ENCODE data around the gene DLG1.
"Not testable (repeated sequence)": the region's sequence is repeated elsewhere in the genome, so short reads cannot be mapped to it uniquely, and the experiment has no call there.

Gene DLG1

GRCh38 chr3:197103766-197104165 is 194.6 kb downstream of the DLG1 start:
- DNase-seq (ENCODE audit: low read depth in 2 of 2) = no peak

GRCh38 chr3:197093871-197094270 is 204.5 kb downstream of the DLG1 start:
- DNase-seq (ENCODE audit: low read depth in 2 of 2) = no peak

GRCh38 chr3:197088370-197088769 is 210.0 kb downstream of the DLG1 start:
- no peak for DNase-seq (ENCODE audit: low read depth in 2 of 2)

GRCh38 chr3:197085137-197085536 is 213.3 kb downstream of the DLG1 start:
- DNase-seq (ENCODE audit: low read depth in 2 of 2) = no peak

DNA sequence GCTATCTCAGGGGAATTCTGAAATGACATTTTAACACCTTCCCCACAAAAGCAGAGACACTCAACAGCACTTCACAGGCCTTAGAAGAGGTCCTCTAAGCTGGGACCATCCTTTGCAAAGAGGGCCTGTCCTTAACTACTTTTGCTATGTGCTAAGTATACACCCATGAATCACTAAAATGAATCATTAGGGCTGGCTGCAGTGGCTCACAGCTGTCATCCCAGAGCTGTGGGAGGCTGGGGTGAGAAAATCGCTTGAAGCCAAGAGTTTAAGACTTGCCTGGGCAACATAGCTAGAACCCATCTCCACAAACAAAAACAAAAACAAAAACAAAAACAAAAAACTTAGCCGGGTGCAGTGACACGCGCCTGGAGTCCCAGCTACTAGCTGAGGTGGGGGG is 214.9 kb downstream of the DLG1 start:
- peak; percentile 9 to 15 for DNase-seq (ENCODE audit: low read depth in 2 of 2)

DNA sequence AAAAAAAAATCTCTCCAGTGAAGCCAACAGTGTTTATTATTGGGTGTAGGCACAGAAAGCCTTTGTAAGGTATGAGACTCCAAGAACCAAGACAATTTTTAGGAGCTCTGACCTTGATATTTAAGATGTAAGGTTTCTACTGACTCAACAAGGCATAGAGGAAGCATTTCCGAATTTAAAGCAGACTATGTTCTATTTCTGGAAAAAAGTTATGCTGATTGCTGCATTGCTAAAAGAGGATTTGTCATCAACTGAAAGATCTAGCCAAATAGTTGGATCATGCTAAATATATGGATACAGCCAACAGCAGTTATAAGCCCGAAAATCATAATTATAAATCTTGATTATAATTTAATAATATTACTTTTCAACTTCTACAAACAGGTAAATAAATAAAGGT is 215.5 kb downstream of the DLG1 start:
- DNase-seq (ENCODE audit: low read depth in 2 of 2) = no peak

GRCh38 chr3:197080344-197080743 is 218.1 kb downstream of the DLG1 start:
- DNase-seq (ENCODE audit: low read depth in 2 of 2) = no peak

- no peak for DNase-seq (ENCODE audit: low read depth in 2 of 2)
These were observed 222.0 kb downstream of the DLG1 start for GRCh38 chr3:197076415-197076814.

DNA sequence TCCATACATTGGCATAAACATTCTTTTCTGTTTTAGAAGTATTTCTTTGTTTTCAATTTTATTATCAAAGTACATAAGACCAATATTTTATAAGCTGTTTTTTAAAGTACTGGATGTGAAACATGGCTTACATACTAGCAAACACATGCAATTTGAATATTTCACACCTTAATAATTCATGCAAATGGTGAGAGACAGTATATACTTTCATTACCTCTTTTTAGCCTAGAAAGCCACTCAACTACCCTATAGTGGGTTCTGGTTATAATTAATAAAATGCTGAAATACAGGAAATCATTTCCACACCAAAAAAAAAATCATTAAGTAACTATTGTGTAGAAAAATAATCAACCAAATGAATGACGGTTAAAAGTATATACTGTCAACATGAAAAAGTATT is 230.3 kb downstream of the DLG1 start:
- no peak for DNase-seq (ENCODE audit: low read depth in 2 of 2)

GRCh38 chr3:197064771-197065170 is 233.6 kb downstream of the DLG1 start:
- DNase-seq (ENCODE audit: low read depth in 2 of 2) = no peak

- DNase-seq (ENCODE audit: low read depth in 2 of 2) = no peak
These were observed 236.0 kb downstream of the DLG1 start for GRCh38 chr3:197062446-197062845.

GRCh38 chr3:197051637-197052036 is 246.8 kb downstream of the DLG1 start:
- DNase-seq (ENCODE audit: low read depth in 2 of 2) = not testable (repeated sequence)

DNA sequence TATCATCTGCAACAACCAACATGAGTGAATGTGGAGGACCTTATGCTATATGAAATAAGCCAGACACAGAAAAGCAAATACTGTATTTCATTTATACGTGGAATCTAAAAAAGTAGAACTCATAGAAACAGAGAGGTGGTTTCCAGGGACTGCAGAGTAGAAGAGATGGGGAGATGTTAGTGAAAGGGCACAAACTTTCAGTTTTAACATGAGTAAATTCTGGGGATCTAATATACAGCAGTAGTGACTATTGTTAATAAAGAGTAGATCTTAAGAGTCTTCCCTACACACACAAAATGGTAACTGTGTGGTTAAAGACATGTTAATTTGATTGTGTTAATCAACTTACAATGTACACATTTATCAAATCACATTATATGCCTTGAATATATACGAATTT is 247.9 kb downstream of the DLG1 start:
- no peak for DNase-seq (ENCODE audit: low read depth in 2 of 2)

- DNase-seq (ENCODE audit: low read depth in 2 of 2) = no peak
These were observed 255.9 kb downstream of the DLG1 start for GRCh38 chr3:197042539-197042938.

DNA sequence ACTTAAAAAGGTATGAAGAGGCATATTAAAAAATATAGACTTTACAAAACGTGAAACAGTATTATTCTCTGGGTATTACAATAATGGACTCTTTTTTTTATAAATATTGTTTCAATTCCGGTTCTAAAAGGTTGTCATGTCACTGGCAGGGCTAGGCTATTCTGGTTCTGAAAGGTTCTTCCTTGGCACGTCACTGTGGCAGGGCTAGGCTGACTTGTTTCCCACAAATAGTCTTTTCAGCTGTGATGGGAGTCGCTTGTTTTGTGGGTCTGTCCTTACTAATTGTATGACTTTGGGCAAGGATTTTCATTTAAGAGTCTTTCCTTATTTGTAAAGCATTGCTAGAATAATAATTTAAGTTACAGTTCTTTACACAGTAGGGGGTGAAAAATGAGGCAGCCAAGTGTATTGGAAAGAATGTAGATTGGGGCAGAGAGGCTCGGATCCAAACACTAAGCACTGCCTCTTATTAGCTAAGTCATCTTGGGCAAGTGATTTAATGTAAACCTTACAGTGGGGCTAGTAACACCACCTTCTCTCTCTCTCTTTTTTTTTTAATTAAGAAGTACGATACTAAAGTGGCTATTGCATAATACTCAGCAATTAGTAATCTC is 256.4 kb downstream of the DLG1 start:
- no peak for DNase-seq (ENCODE audit: low read depth in 2 of 2)

DNA sequence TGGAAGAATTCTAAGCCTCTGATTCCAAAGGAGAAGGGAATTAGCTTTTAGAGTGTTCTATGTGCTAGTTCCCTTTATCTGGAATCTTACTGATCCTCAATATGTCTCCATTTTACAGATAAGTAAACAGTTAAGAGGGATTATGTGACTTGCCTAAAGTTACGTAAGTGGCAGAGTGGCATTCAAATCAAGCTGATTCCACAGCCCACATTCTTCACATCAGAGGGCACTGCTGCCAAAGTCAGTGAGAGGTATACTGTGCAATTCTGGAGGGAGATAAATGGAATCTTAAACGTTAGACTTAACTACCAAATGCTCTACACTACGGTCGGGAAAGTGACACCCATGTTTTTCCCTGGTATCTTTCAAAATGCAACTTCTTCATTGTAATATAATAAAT is 257.8 kb downstream of the DLG1 start:
- no peak for DNase-seq (ENCODE audit: low read depth in 2 of 2)

GRCh38 chr3:197038679-197039462 is 259.5 kb downstream of the DLG1 start:
- no peak for DNase-seq (ENCODE audit: low read depth in 2 of 2)

DNA sequence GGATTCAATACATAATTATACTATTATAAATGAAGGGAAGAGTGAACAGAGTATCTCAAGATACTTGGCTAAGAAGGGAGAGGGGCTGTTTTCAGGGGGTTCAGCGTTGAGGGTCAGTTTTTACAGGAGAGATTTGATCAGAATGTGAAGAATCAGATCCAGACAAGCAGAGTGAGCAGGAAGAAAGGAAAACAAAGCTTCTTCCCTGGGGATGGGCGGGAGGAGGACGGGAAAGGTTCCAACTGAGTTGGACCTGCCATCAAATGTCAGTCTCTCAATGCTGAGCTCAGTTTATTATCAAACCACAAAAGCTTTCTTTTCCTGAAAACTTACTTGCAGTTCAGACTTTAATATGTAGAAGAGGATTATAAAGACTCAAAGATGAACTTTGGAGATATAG is 262.8 kb downstream of the DLG1 start:
- DNase-seq (ENCODE audit: low read depth in 2 of 2) = no peak

- not testable (repeated sequence) for DNase-seq (ENCODE audit: low read depth in 2 of 2)
These were observed 263.6 kb downstream of the DLG1 start for GRCh38 chr3:197034778-197035177.

GRCh38 chr3:197033764-197034163 is 264.6 kb downstream of the DLG1 start:
- not testable (repeated sequence) for DNase-seq (ENCODE audit: low read depth in 2 of 2)

GRCh38 chr3:197031315-197032285 is 266.8 kb downstream of the DLG1 start:
- DNase-seq (ENCODE audit: low read depth in 2 of 2) = peak in 1 of 2 donors; percentile 44

Data from stimulated activated CD4-positive, alpha-beta T cell treated with anti-CD3 and anti-CD28 coated beads, Interleukin-4, amount 100 ng/mL, for 48 hours (primary cell).